GM21529 (cell line): ENCODE results near the gene PARP2.

ENCODE experiments used
- ATAC-seq: cut with Tn5 transposase; IDR thresholded peaks from one replicate; pipeline ENCODE4 v1.9.1; 2021; ENCODE audit not compliant: unreplicated experiment

Gene PARP2

GRCh38 chr14:20391505-20391904, 48.1 kb downstream of the PARP2 start:
- no peak for ATAC-seq

GRCh38 chr14:20397511-20397910, 54.1 kb downstream of the PARP2 start:
- no peak for ATAC-seq

- no peak for ATAC-seq
These were observed 57.1 kb downstream of the PARP2 start for GRCh38 chr14:20400589-20400964.

GRCh38 chr14:20400965-20401593, 57.6 kb downstream of the PARP2 start:
- no peak for ATAC-seq

GRCh38 chr14:20403521-20403920, 60.1 kb downstream of the PARP2 start:
- ATAC-seq: no peak
